Liver (tissue), 9 donors: ENCODE results near the gene JMJD7. TPM values are rescaled to one million over a fixed set of nuclear protein-coding genes. Genes with fewer than 3 reads are reported as not detected.

Source experiments
- DNase-seq: peaks from one replicate; pipeline ENCODE4 v3.0.0-alpha.2; 2017; ENCODE audit warnings: low spot score
- H3K27ac ChIP-seq, 2 donors: one replicate each; pipeline ENCODE4 v1.7.0; 2013; ENCODE audit warnings: inconsistent platforms in 2 of 2, low read length in 2 of 2, control low read depth in 1 of 2, low read depth in 1 of 2, mild to moderate bottlenecking in 1 of 2
- H3K27me3 ChIP-seq, 4 donors: one replicate each; pipeline versions ENCODE4 v1.6.1 to v1.7.0; 2013; ENCODE audit warnings: low read length in 3 of 4, inconsistent platforms in 1 of 4, mild to moderate bottlenecking in 1 of 4, moderate library complexity in 1 of 4; ENCODE audit not compliant: control insufficient read depth in 4 of 4, insufficient read depth in 4 of 4
- H3K36me3 ChIP-seq, 4 donors: one replicate each; pipeline versions ENCODE4 v1.6.1 to v1.7.0; 2013; ENCODE audit warnings: low read length in 3 of 4, mild to moderate bottlenecking in 3 of 4, low read depth in 1 of 4, moderate library complexity in 1 of 4; ENCODE audit not compliant: control insufficient read depth in 4 of 4, insufficient read depth in 3 of 4
- H3K4me1 ChIP-seq, 4 donors: one replicate each; pipeline versions ENCODE4 v1.6.1 to v1.7.0; 2013; ENCODE audit warnings: low read length in 3 of 4, mild to moderate bottlenecking in 3 of 4, moderate library complexity in 1 of 4; ENCODE audit not compliant: control insufficient read depth in 4 of 4, insufficient read depth in 4 of 4
- H3K4me3 ChIP-seq, 3 donors: one replicate each; pipeline versions ENCODE4 v1.6.1 to v1.7.0; 2013; ENCODE audit warnings: low read length in 3 of 3, control low read depth in 1 of 3, low read depth in 1 of 3, mild to moderate bottlenecking in 1 of 3
- H3K9ac ChIP-seq, 2 donors: one replicate each; pipeline ENCODE4 v1.7.0; 2013; ENCODE audit warnings: low read length in 2 of 2, mild to moderate bottlenecking in 2 of 2, moderate library complexity in 2 of 2, control low read depth in 1 of 2, low read depth in 1 of 2
- H3K9me3 ChIP-seq, 4 donors: one replicate each; pipeline versions ENCODE4 v1.6.1 to v1.7.0; 2013; ENCODE audit warnings: low read length in 3 of 4; ENCODE audit not compliant: control insufficient read depth in 4 of 4
- EGR1 ChIP-seq, 2 donors: IDR thresholded peaks; 2 replicates each; pipeline ENCODE4 v1.6.1; 2016 to 2018; ENCODE audit warnings: antibody characterized with exemption in 2 of 2, low read depth in 2 of 2
- FOXA2 ChIP-seq: IDR thresholded peaks from 2 replicates; pipeline ENCODE4 v1.6.1; 2016; ENCODE audit warnings: antibody characterized with exemption
- GABPA ChIP-seq, 2 donors: IDR thresholded peaks in 1 of 2; conservative IDR thresholded peaks in 1 of 2; 2 replicates each; pipeline ENCODE4 v1.6.1; 2016; ENCODE audit warnings: antibody characterized with exemption in 2 of 2, mild to moderate bottlenecking in 1 of 2, moderate library complexity in 1 of 2
- HNF4A ChIP-seq, 2 donors: conservative IDR thresholded peaks; 2 replicates each; pipeline ENCODE4 v1.6.1; 2016; ENCODE audit warnings: antibody characterized with exemption in 2 of 2, mild to moderate bottlenecking in 2 of 2
- HNF4G ChIP-seq: IDR thresholded peaks from 2 replicates; pipeline ENCODE4 v1.6.1; 2016; ENCODE audit warnings: antibody characterized with exemption
- JUND ChIP-seq, 2 donors: IDR thresholded peaks; 2 replicates each; pipeline ENCODE4 v1.6.1; 2016; ENCODE audit warnings: antibody characterized with exemption in 2 of 2
- NR2F2 ChIP-seq: IDR thresholded peaks from 2 replicates; pipeline ENCODE4 v1.6.1; 2016; ENCODE audit warnings: antibody characterized with exemption
- RXRA ChIP-seq, 2 donors: IDR thresholded peaks; 2 replicates each; pipeline ENCODE4 v1.6.1; 2017 to 2018; ENCODE audit warnings: antibody characterized with exemption in 2 of 2, mild to moderate bottlenecking in 1 of 2
- TAF1 ChIP-seq: conservative IDR thresholded peaks from 2 replicates; pipeline ENCODE4 v1.6.1; 2016; ENCODE audit warnings: antibody characterized with exemption, mild to moderate bottlenecking
- WGBS: extraction: QIAGEN DNeasy Blood & Tissue Kit; methylation state at CpG from one replicate; pipeline ENCODE4 v1.1.7; 2013; 5-methylcytosine and 5-hydroxymethylcytosine counted together
- polyA plus RNA-seq, 2 donors: library from polyadenylated mRNA; stranded (reverse) in 1 of 2; unstranded in 1 of 2; fragments of 200-250 nt in 1 of 2; fragments of >200 nt in 1 of 2; fragmentation: Nextera tagmentation in 1 of 2; extraction: Ambion mirVana in 1 of 2; gene quantifications; one replicate each; pipeline versions ENCODE4 v1.2.1 to v1.2.3, GENCODE V29; 2013 to 2015
- total RNA-seq, 2 donors: library from RNA; depleted of rRNA; stranded (reverse); fragments of >200 nt; gene quantifications; one replicate each; pipeline ENCODE4 v1.2.3, GENCODE V29; 2014
- TF ChIP-seq, protein P1 (sequence below): fragments of 150-350 bp; IDR thresholded peaks from 2 replicates; pipeline ENCODE4 v1.5.1; 2017; ENCODE audit warnings: improper control_type of control experiment, low read depth, low read length; ENCODE audit not compliant: missing input control
- TF ChIP-seq, protein P2 (sequence below): IDR thresholded peaks from 2 replicates; pipeline ENCODE4 v1.6.1; 2016; ENCODE audit warnings: antibody characterized with exemption, mild to moderate bottlenecking
- TF ChIP-seq, protein P3 (sequence below): IDR thresholded peaks from 2 replicates; pipeline ENCODE4 v1.6.1; 2016; ENCODE audit warnings: antibody characterized with exemption
- donor health status: healthy.
- donor health status: healthy.
- donor health status: healthy.
- donor health status: healthy.
- donor health status: healthy.

Gene JMJD7
- total and polyA plus RNA-seq, 4 donors, result 0.75 to 5.9 (median 5.4) TPM

DNA sequence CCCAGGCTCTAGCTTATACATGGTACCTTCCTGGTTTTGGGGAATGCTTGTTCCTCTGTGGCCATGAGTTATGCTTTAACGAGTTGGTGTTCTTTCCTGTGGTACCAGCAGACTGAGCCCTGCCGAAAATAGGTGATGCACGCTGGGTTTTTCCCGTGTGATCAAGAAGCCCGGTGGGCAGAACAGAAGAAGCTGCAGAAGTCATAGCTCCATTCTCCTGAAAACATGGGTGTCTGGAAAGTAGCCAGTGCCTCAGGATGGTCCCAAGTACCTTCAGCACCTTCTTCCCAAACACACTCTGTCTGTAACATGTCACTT lies 28.4 kb upstream of the JMJD7 start (continued):
- TF ChIP-seq, protein P1, sequence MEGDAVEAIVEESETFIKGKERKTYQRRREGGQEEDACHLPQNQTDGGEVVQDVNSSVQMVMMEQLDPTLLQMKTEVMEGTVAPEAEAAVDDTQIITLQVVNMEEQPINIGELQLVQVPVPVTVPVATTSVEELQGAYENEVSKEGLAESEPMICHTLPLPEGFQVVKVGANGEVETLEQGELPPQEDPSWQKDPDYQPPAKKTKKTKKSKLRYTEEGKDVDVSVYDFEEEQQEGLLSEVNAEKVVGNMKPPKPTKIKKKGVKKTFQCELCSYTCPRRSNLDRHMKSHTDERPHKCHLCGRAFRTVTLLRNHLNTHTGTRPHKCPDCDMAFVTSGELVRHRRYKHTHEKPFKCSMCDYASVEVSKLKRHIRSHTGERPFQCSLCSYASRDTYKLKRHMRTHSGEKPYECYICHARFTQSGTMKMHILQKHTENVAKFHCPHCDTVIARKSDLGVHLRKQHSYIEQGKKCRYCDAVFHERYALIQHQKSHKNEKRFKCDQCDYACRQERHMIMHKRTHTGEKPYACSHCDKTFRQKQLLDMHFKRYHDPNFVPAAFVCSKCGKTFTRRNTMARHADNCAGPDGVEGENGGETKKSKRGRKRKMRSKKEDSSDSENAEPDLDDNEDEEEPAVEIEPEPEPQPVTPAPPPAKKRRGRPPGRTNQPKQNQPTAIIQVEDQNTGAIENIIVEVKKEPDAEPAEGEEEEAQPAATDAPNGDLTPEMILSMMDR, result no peak
- no peak for TF ChIP-seq FOXA2
- no peak for TF ChIP-seq EGR1 (IDR thresholded peaks at IDR 0.05; ENCODE audit: low read depth in 2 of 2)
- no peak for TF ChIP-seq HNF4G
- no peak for TF ChIP-seq RXRA (IDR thresholded peaks at IDR 0.05)

DNA sequence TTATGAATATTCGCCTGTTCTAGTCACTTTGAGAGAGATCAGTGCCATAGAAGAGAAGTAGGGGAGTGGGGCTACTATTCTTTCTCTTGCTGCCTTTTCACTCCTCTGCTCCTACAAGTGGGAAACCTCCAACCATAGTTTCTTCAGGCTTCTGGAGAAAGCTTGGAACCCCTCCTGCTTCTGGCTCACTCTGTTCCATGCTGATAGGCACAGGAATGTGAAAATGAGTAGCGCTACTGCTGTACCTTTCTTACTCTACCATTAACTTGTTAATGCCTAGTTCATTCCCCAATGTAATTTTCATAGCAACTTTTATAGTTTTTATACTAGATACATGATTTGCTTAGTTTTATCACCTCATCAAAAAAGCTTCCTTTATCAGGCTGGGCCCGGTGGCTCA lies 26.7 kb upstream of the JMJD7 start:
- Histone ChIP-seq H3K4me3 (no peak overlapping the region), H3K9ac (no peak overlapping the region), H3K27me3 (no peaks in the 10 kb centered on the region), H3K4me1 (no peaks in the 10 kb centered on the region), H3K36me3 (peaks cover 0 to 3% (median 0%) of the 10 kb centered on the region in 4 donors), H3K9me3 (no peaks in the 10 kb centered on the region), H3K27ac (no peak overlapping the region)
- WGBS, result 95% methylated on average over 3 of the region's 3 CpGs
- no peak for TF ChIP-seq TAF1
- TF ChIP-seq JUND (IDR thresholded peaks at IDR 0.05), result no peak
- TF ChIP-seq NR2F2, result no peak
- TF ChIP-seq, protein P2, sequence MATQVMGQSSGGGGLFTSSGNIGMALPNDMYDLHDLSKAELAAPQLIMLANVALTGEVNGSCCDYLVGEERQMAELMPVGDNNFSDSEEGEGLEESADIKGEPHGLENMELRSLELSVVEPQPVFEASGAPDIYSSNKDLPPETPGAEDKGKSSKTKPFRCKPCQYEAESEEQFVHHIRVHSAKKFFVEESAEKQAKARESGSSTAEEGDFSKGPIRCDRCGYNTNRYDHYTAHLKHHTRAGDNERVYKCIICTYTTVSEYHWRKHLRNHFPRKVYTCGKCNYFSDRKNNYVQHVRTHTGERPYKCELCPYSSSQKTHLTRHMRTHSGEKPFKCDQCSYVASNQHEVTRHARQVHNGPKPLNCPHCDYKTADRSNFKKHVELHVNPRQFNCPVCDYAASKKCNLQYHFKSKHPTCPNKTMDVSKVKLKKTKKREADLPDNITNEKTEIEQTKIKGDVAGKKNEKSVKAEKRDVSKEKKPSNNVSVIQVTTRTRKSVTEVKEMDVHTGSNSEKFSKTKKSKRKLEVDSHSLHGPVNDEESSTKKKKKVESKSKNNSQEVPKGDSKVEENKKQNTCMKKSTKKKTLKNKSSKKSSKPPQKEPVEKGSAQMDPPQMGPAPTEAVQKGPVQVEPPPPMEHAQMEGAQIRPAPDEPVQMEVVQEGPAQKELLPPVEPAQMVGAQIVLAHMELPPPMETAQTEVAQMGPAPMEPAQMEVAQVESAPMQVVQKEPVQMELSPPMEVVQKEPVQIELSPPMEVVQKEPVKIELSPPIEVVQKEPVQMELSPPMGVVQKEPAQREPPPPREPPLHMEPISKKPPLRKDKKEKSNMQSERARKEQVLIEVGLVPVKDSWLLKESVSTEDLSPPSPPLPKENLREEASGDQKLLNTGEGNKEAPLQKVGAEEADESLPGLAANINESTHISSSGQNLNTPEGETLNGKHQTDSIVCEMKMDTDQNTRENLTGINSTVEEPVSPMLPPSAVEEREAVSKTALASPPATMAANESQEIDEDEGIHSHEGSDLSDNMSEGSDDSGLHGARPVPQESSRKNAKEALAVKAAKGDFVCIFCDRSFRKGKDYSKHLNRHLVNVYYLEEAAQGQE, result no peak
- no peak for TF ChIP-seq GABPA (IDR thresholded peaks at IDR 0.05 in 1 of 2, conservative IDR thresholded peaks at IDR 0.05 in 1 of 2)
- TF ChIP-seq RXRA (IDR thresholded peaks at IDR 0.05), result no peak
- TF ChIP-seq, protein P3, sequence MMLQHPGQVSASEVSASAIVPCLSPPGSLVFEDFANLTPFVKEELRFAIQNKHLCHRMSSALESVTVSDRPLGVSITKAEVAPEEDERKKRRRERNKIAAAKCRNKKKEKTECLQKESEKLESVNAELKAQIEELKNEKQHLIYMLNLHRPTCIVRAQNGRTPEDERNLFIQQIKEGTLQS, result no peak
- no peak for TF ChIP-seq HNF4A (conservative IDR thresholded peaks at IDR 0.05)
- DNase-seq, result no peak

DNA sequence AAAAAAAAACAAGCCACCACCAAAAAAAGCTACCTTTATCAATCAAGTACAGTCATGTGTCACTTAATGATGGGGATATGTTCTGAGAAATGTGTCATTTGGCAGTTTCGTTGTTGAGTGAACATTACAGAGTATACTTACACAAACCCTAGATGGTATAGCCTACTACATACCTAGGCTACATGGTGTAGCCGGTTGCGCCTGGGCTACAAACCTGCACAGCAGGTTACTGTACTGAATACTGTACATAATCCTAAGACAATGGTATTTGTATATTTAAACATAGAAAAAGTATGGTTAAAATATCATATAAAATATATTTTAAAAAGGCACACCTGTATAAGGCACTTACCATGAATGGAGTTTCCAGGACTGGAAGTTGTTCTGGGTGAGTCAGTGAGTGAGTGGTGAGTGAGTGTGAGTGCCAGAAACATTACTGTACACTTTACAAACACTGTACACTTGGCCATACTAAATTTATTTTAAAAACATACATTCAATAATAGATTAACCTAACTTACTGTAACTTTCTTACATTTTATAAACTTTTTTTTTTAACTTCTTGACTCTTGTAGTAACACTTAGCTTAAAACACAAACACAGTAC lies 25.9 kb upstream of the JMJD7 start:
- Histone ChIP-seq H3K4me1 (no peaks in the 10 kb centered on the region), H3K27me3 (no peaks in the 10 kb centered on the region), H3K36me3 (peaks cover 0 to 3% (median 0%) of the 10 kb centered on the region in 4 donors), H3K9ac (no peak overlapping the region), H3K4me3 (no peak overlapping the region), H3K9me3 (no peaks in the 10 kb centered on the region), H3K27ac (no peak overlapping the region)
- DNase-seq, result no peak
- WGBS, result 97% methylated on average over 3 of the region's 3 CpGs
- TF ChIP-seq, protein P1, result no peak
